OCI-LY7 (cell line): ENCODE results near the gene TSN.

Experiments used
- EZH2phosphoT487 ChIP-seq: fragments of 200-600 bp; sonication (generic); IDR thresholded peaks from 2 replicates; pipeline ENCODE4 v1.6.1; 2018; ENCODE audit warnings: low read depth, borderline replicate concordance, mild to moderate bottlenecking, mixed run types, antibody characterized with exemption, low read length, moderate library complexity, mixed read lengths
- TF ChIP-seq, protein P1 (sequence below): fragments of 200-600 bp; sonication (generic); conservative IDR thresholded peaks from 2 replicates; pipeline ENCODE4 v1.5.1; 2014; ENCODE audit warnings: mild to moderate bottlenecking, antibody characterized with exemption, low read length, moderate library complexity, mixed read lengths

- TF ChIP-seq, protein P1, sequence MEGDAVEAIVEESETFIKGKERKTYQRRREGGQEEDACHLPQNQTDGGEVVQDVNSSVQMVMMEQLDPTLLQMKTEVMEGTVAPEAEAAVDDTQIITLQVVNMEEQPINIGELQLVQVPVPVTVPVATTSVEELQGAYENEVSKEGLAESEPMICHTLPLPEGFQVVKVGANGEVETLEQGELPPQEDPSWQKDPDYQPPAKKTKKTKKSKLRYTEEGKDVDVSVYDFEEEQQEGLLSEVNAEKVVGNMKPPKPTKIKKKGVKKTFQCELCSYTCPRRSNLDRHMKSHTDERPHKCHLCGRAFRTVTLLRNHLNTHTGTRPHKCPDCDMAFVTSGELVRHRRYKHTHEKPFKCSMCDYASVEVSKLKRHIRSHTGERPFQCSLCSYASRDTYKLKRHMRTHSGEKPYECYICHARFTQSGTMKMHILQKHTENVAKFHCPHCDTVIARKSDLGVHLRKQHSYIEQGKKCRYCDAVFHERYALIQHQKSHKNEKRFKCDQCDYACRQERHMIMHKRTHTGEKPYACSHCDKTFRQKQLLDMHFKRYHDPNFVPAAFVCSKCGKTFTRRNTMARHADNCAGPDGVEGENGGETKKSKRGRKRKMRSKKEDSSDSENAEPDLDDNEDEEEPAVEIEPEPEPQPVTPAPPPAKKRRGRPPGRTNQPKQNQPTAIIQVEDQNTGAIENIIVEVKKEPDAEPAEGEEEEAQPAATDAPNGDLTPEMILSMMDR = no peak
- TF ChIP-seq EZH2phosphoT487 = no peak
Observed at GRCh38 chr2:121777699-121778058, 22.2 kb downstream of the TSN start.
